ENCODE results near the gene MYB.
"Not testable (repeated sequence)": the region's sequence is repeated elsewhere in the genome, so short reads cannot be mapped to it uniquely, and the experiment has no call there.

MYB gene
- 1.3 to 38.2 (median 10.1) reads per million in 9 experiments for total RNA-seq

- Mint-ChIP-seq H3K9me3 (no peaks in the 10 kb centered on the region), H3K36me3 (ENCODE audit: insufficient read depth) (peaks cover 11% of the 10 kb centered on the region), H3K27me3 (no peaks in the 10 kb centered on the region), H3K4me1 (ENCODE audit: low read depth in 2 of 2) (peaks cover 18 to 26% of the 10 kb centered on the region in 2 donors), H3K4me3 (peak within 1 kb of the TSS; percentile 90), H3K27ac (peak within 1 kb of the TSS; percentile 7 to 27)
- DNase-seq (peak; percentile 49 to 58 (median 53)), ATAC-seq (replicated peaks) (peak; percentile 51)
Measured at GRCh38 chr6:135180542-135181332, at the start of gene MYB. TSS of gene MYB (plus strand) at chr6:135181308. CDS start at chr6:135181514, 206 bp downstream.

GRCh38 chr6:135132776-135133175, 48.3 kb upstream of the MYB start:
- Mint-ChIP-seq H3K36me3 (ENCODE audit: insufficient read depth) (no peaks in the 10 kb centered on the region), H3K4me1 (ENCODE audit: low read depth in 2 of 2) (peaks cover 30 to 33% of the 10 kb centered on the region in 2 donors), H3K27me3 (no peaks in the 10 kb centered on the region), H3K9me3 (no peaks in the 10 kb centered on the region), H3K27ac (no peak overlapping the region), H3K4me3 (no peak overlapping the region)
- DNase-seq (no peak), ATAC-seq (replicated peaks) (no peak)

- no peak for DNase-seq
- peak overlapping the region; percentile 41 to 77 for H3K27ac Mint-ChIP-seq
- no peaks in the 10 kb centered on the region for H3K27me3 Mint-ChIP-seq
- H3K36me3 Mint-ChIP-seq (ENCODE audit: insufficient read depth) = no peaks in the 10 kb centered on the region
- no peaks in the 10 kb centered on the region for H3K9me3 Mint-ChIP-seq
- peak; percentile 66 for ATAC-seq (replicated peaks)
- H3K4me1 Mint-ChIP-seq (ENCODE audit: low read depth in 2 of 2) = peaks cover 13 to 17% of the 10 kb centered on the region in 2 donors
- H3K4me3 Mint-ChIP-seq = no peak overlapping the region
Measured at GRCh38 chr6:135135835-135136234, 45.3 kb upstream of the MYB start.

GRCh38 chr6:135137826-135138225, 43.3 kb upstream of the MYB start:
- Mint-ChIP-seq H3K27ac (no peak overlapping the region), H3K36me3 (ENCODE audit: insufficient read depth) (no peaks in the 10 kb centered on the region), H3K9me3 (no peaks in the 10 kb centered on the region)

GRCh38 chr6:135141182-135141581, 39.9 kb upstream of the MYB start:
- Mint-ChIP-seq H3K4me1 (ENCODE audit: low read depth in 2 of 2) (peaks cover 13 to 17% of the 10 kb centered on the region in 2 donors), H3K27me3 (no peaks in the 10 kb centered on the region), H3K36me3 (ENCODE audit: insufficient read depth) (no peaks in the 10 kb centered on the region), H3K4me3 (no peak overlapping the region), H3K9me3 (no peaks in the 10 kb centered on the region), H3K27ac (no peak overlapping the region)
- ATAC-seq (replicated peaks) (no peak), DNase-seq (no peak)

More at GRCh38 chr6:135137826-135138225, 43.3 kb upstream of the MYB start:
- DNase-seq (no peak), ATAC-seq (replicated peaks) (no peak)
- Mint-ChIP-seq H3K4me3 (no peak overlapping the region), H3K27me3 (no peaks in the 10 kb centered on the region), H3K4me1 (ENCODE audit: low read depth in 2 of 2) (peaks cover 13 to 17% of the 10 kb centered on the region in 2 donors)

- Mint-ChIP-seq H3K4me1 (ENCODE audit: low read depth in 2 of 2) (peaks cover 12 to 14% of the 10 kb centered on the region in 2 donors), H3K9me3 (no peaks in the 10 kb centered on the region), H3K36me3 (ENCODE audit: insufficient read depth) (no peaks in the 10 kb centered on the region), H3K27ac (no peak overlapping the region), H3K4me3 (no peak overlapping the region), H3K27me3 (no peaks in the 10 kb centered on the region)
- DNase-seq = no peak
- no peak for ATAC-seq (replicated peaks)
Measured at GRCh38 chr6:135141728-135142127, 39.4 kb upstream of the MYB start.

- not testable (repeated sequence) for H3K4me3 Mint-ChIP-seq; ATAC-seq (replicated peaks); H3K27ac Mint-ChIP-seq; H3K36me3 Mint-ChIP-seq (ENCODE audit: insufficient read depth); DNase-seq; H3K27me3 Mint-ChIP-seq; H3K9me3 Mint-ChIP-seq
- peaks cover 9 to 10% of the 10 kb centered on the region in 2 donors for H3K4me1 Mint-ChIP-seq (ENCODE audit: low read depth in 2 of 2)
Measured at GRCh38 chr6:135142232-135142631, 38.9 kb upstream of the MYB start.

- peaks cover 9 to 15% of the 10 kb centered on the region in 2 donors for H3K4me1 Mint-ChIP-seq (ENCODE audit: low read depth in 2 of 2)
- peak overlapping the region; percentile 61 to 82 for H3K4me3 Mint-ChIP-seq
- H3K27me3 Mint-ChIP-seq = no peaks in the 10 kb centered on the region
- DNase-seq (no peak), ATAC-seq (replicated peaks) (no peak)
- H3K27ac Mint-ChIP-seq = peak overlapping the region; percentile 67 to 83
- H3K9me3 Mint-ChIP-seq = no peaks in the 10 kb centered on the region
- no peaks in the 10 kb centered on the region for H3K36me3 Mint-ChIP-seq (ENCODE audit: insufficient read depth)
Measured at GRCh38 chr6:135144673-135145062, 36.4 kb upstream of the MYB start.

GRCh38 chr6:135145063-135145800, 35.9 kb upstream of the MYB start:
- no peaks in the 10 kb centered on the region for H3K27me3 Mint-ChIP-seq
- peak overlapping the region; percentile 67 to 83 for H3K27ac Mint-ChIP-seq
- ATAC-seq (replicated peaks) = peak; percentile 76

GRCh38 chr6:135146162-135146934, 34.8 kb upstream of the MYB start:
- Mint-ChIP-seq H3K4me1 (ENCODE audit: low read depth in 2 of 2) (peaks cover 9 to 15% of the 10 kb centered on the region in 2 donors), H3K27me3 (no peaks in the 10 kb centered on the region), H3K4me3 (peak overlapping the region; percentile 61 to 82), H3K36me3 (ENCODE audit: insufficient read depth) (no peaks in the 10 kb centered on the region), H3K27ac (no peak overlapping the region), H3K9me3 (no peaks in the 10 kb centered on the region)
- ATAC-seq (replicated peaks) (no peak), DNase-seq (no peak)

More at GRCh38 chr6:135145063-135145800, 35.9 kb upstream of the MYB start:
- no peaks in the 10 kb centered on the region for H3K36me3 Mint-ChIP-seq (ENCODE audit: insufficient read depth)
- peak; percentile 17 to 30 (median 23) for DNase-seq
- H3K4me3 Mint-ChIP-seq = peak overlapping the region; percentile 61 to 82
- H3K4me1 Mint-ChIP-seq (ENCODE audit: low read depth in 2 of 2) = peaks cover 9 to 15% of the 10 kb centered on the region in 2 donors
- no peaks in the 10 kb centered on the region for H3K9me3 Mint-ChIP-seq

- Mint-ChIP-seq H3K27me3 (no peaks in the 10 kb centered on the region), H3K4me1 (ENCODE audit: low read depth in 2 of 2) (peaks cover 9 to 15% of the 10 kb centered on the region in 2 donors), H3K9me3 (no peaks in the 10 kb centered on the region), H3K4me3 (no peak overlapping the region), H3K36me3 (ENCODE audit: insufficient read depth) (no peaks in the 10 kb centered on the region), H3K27ac (no peak overlapping the region)
- ATAC-seq (replicated peaks) (no peak), DNase-seq (no peak)
Measured at GRCh38 chr6:135147637-135148592, 33.2 kb upstream of the MYB start.

- Mint-ChIP-seq H3K4me1 (ENCODE audit: low read depth in 2 of 2) (peaks cover 9 to 15% of the 10 kb centered on the region in 2 donors), H3K36me3 (ENCODE audit: insufficient read depth) (no peaks in the 10 kb centered on the region), H3K27me3 (no peaks in the 10 kb centered on the region), H3K9me3 (no peaks in the 10 kb centered on the region), H3K27ac (peak overlapping the region in 1 of 2 donors; percentile 17), H3K4me3 (no peak overlapping the region)
- ATAC-seq (replicated peaks) (no peak), DNase-seq (no peak)
Measured at GRCh38 chr6:135148889-135149288, 32.2 kb upstream of the MYB start.

Measured in effector memory CD8-positive, alpha-beta T cell (primary cell).